HG03280 (cell line): ENCODE data around the gene ADGRD1.

ENCODE experiments used
- ATAC-seq: cut with Tn5 transposase; IDR thresholded peaks from one replicate; pipeline ENCODE4 v1.9.1; 2021; ENCODE audit warnings: mild to moderate bottlenecking, moderate library complexity; ENCODE audit not compliant: unreplicated experiment

Gene ADGRD1

DNA sequence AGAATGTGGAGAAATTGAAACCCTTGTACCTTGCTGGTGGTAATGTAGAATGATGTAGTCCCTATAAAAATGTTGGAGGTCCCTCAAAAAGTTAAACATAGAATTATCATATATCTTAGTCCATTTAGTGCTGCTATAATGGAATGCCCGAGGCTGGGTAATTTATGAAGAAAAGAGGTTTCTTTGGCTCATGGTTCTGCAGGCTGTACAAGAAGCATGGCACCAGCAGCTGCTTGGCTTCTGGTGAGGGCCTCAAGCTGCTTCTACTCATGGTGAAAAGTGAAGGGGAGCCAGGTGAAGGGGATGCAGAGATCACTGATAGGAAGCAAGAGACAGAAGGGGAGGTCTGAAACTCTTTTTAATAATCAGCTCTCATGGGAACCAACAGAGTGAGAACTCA, 233.9 kb downstream of the ADGRD1 start:
- ATAC-seq, result no peak

- no peak for ATAC-seq
Measured at GRCh38 chr12:131188131-131189050, 234.7 kb downstream of the ADGRD1 start.

DNA sequence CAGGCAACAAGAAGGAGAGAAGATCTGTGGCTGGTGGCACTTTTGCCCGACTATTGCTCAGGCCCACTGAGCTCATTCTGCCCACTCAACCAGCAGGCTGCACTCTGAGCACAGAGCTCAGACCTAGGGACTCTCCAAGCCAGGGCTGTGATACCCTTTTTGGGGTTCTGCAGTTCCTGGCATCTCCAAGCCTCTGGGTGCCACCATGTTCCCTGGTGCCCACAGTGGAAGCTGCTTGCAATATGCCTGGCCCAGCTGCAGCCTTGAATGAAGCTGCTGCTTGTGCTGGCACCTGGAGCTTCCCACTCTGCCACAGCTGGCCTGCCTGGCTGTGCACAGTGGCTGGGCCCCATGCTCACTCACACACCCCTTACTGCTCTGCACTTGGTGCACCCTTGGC, 236.1 kb downstream of the ADGRD1 start:
- ATAC-seq, result no peak

- no peak for ATAC-seq
Measured at GRCh38 chr12:131190965-131191364, 237.3 kb downstream of the ADGRD1 start.
